GM21825 (cell line): ENCODE data around the gene ATP2C2.
A peak's percentile ranks its signal among the peaks of the same experiment; 100 is the strongest.

Experiments
- ATAC-seq: cut with Tn5 transposase; IDR thresholded peaks from one replicate; pipeline ENCODE4 v1.9.1; 2021; ENCODE audit warnings: mild to moderate bottlenecking, moderate library complexity; ENCODE audit not compliant: unreplicated experiment

ATP2C2 gene

GRCh38 chr16:84486551-84487235 lies 118.4 kb downstream of the ATP2C2 start:
- no peak for ATAC-seq

GRCh38 chr16:84487358-84487757 lies 119.0 kb downstream of the ATP2C2 start:
- no peak for ATAC-seq

GRCh38 chr16:84489131-84489530 lies 120.8 kb downstream of the ATP2C2 start:
- ATAC-seq: no peak

- no peak for ATAC-seq
Observed at GRCh38 chr16:84495506-84495905, 127.2 kb downstream of the ATP2C2 start.

- no peak for ATAC-seq
Observed at GRCh38 chr16:84496991-84497390, 128.7 kb downstream of the ATP2C2 start.

GRCh38 chr16:84497418-84498222 lies 129.3 kb downstream of the ATP2C2 start:
- no peak for ATAC-seq

- no peak for ATAC-seq
Observed at GRCh38 chr16:84498223-84498610, 129.9 kb downstream of the ATP2C2 start.

- no peak for ATAC-seq
Observed at GRCh38 chr16:84498859-84499620, 130.7 kb downstream of the ATP2C2 start.

GRCh38 chr16:84499638-84500037 lies 131.3 kb downstream of the ATP2C2 start:
- ATAC-seq: no peak

- ATAC-seq: no peak
Observed at GRCh38 chr16:84500531-84500930, 132.2 kb downstream of the ATP2C2 start.

- ATAC-seq: no peak
Observed at GRCh38 chr16:84501077-84501735, 132.9 kb downstream of the ATP2C2 start.

GRCh38 chr16:84502075-84502474 lies 133.7 kb downstream of the ATP2C2 start:
- ATAC-seq: no peak

GRCh38 chr16:84502581-84502980 lies 134.2 kb downstream of the ATP2C2 start:
- no peak for ATAC-seq

- no peak for ATAC-seq
Observed at GRCh38 chr16:84503751-84504395, 135.5 kb downstream of the ATP2C2 start.

- peak; percentile 88 for ATAC-seq
Observed at GRCh38 chr16:84504420-84505248, 136.3 kb downstream of the ATP2C2 start, which contains the start of gene MEAK7. MEAK7 (minus strand) TSS chr16:84504659; CDS start chr16:84498086, 6,573 bp downstream.

GRCh38 chr16:84505249-84506187 lies 137.2 kb downstream of the ATP2C2 start:
- ATAC-seq: no peak

- no peak for ATAC-seq
Observed at GRCh38 chr16:84507011-84507982, 139.0 kb downstream of the ATP2C2 start.
